ENCODE results near the gene APOBEC3H.

APOBEC3H gene

DNA sequence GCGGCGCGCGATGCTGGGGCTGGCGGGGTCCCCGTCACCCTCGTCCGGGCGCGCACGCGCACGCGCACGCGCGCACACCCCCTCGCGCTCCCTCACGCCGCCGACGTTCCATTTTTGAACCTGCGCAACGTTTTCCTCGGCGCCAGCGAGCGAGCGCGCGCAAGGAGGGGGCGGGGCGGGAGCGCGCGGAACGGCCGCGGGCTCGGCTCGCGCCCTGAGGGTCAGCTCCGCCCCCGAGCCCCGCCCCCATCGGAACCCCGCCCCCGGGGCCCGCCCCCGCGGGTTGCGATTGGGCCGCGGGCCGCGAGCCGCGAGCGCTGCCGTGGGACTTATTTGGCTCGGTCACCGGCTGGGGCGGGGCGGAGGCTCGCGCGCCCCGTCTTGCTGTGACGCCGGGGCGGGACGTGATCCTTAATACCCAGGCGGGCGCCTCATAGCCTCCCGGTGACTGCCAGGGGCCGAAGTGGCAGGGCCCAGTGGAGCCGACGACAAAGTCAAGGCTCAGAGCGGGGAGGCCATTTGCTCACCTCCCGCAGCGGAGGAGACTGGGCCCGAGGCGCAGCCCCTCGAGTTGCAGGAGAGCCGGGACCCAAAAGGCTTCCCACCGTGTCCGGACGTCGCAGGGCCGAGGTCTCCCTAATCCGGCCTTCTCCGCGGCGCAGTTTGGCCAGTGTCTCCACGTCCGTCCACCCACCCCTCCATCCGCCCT is 55.6 kb downstream of the APOBEC3H start, which contains the start of gene CBX7:
TSS of gene CBX7 (minus strand) at position 170 of the 709 bp plus-strand sequence. CDS start 236 bp downstream, outside the sequence.
- TF ChIP-seq, protein P1, sequence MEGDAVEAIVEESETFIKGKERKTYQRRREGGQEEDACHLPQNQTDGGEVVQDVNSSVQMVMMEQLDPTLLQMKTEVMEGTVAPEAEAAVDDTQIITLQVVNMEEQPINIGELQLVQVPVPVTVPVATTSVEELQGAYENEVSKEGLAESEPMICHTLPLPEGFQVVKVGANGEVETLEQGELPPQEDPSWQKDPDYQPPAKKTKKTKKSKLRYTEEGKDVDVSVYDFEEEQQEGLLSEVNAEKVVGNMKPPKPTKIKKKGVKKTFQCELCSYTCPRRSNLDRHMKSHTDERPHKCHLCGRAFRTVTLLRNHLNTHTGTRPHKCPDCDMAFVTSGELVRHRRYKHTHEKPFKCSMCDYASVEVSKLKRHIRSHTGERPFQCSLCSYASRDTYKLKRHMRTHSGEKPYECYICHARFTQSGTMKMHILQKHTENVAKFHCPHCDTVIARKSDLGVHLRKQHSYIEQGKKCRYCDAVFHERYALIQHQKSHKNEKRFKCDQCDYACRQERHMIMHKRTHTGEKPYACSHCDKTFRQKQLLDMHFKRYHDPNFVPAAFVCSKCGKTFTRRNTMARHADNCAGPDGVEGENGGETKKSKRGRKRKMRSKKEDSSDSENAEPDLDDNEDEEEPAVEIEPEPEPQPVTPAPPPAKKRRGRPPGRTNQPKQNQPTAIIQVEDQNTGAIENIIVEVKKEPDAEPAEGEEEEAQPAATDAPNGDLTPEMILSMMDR (IDR thresholded peaks at IDR 0.05; ENCODE audit: extremely low read depth, insufficient read depth, missing control alignments): no peak
- in situ Hi-C loops (cut with MboI; ENCODE audit: low pct_unique_long_range_greater_than_20kb, low sequenced_read_pairs, unreplicated experiment): no loop called here
- DNase-seq (ENCODE audit: low spot score): peak; percentile 99

DNA sequence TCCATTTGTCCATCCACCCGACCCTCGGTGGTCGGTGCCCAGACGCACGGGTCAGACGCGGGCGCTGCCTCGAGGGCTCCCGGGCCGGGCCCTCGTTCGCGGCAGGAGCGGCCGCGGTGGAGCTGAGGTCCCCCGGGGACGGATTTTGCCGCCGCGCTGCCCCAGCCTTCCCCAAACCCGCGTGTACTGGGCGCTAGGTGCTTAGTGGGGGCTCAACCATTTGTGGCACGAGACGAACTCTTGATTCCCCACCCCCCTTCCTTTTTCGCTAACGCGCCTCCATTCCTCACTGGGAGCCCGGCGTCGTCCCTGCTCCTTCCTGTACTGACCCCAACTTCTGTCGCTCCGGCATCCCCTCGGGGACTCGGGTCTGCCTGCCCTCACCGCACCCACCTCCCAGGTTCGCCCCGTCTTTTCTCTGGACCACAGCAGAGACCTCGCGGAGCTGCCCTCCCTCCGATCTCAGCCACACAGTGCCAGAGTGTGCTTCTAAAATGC is 56.2 kb downstream of the APOBEC3H start:
- in situ Hi-C loops (cut with MboI; ENCODE audit: low pct_unique_long_range_greater_than_20kb, low sequenced_read_pairs, unreplicated experiment): no loop called here
- no peak for DNase-seq (ENCODE audit: low spot score)
- TF ChIP-seq, protein P1 (IDR thresholded peaks at IDR 0.05; ENCODE audit: extremely low read depth, insufficient read depth, missing control alignments): no peak

All from GM13977 (cell line).